DND-41 (cell line): ENCODE results near the gene ZNF254.
"Not testable (repeated sequence)": the region's sequence is repeated elsewhere in the genome, so short reads cannot be mapped to it uniquely, and the experiment has no call there.

Source experiments
- ATAC-seq: fragments of 200-7000 bp; cut with Tn5 transposase; 3 replicates; pipeline ENCODE4 v1.9.1; 2021; ENCODE audit warnings: low read depth; ENCODE audit not compliant: insufficient read depth
- DNase-seq: peaks from one replicate; pipeline ENCODE4 v3.0.0-alpha.2; 2020
- H2AFZ ChIP-seq: 2 replicates; pipeline ENCODE4 v1.6.0; 2012; ENCODE audit warnings: low read depth, low read length
- H3K27ac ChIP-seq: 2 replicates; pipeline ENCODE4 v1.5.1; 2012; ENCODE audit warnings: low read length, inconsistent platforms
- H3K27me3 ChIP-seq: fragments of 200-600 bp; sonication (generic); 2 replicates; pipeline ENCODE4 v1.6.0; 2012; ENCODE audit warnings: low read length, mild to moderate bottlenecking, inconsistent platforms; ENCODE audit not compliant: insufficient read depth, poor library complexity
- H3K36me3 ChIP-seq: 2 replicates; pipeline ENCODE4 v1.5.1; 2012; ENCODE audit warnings: low read length, inconsistent platforms; ENCODE audit not compliant: insufficient read depth
- H3K4me1 ChIP-seq: 2 replicates; pipeline ENCODE4 v1.5.1; 2012; ENCODE audit warnings: mild to moderate bottlenecking, low read length; ENCODE audit not compliant: insufficient read depth
- H3K4me2 ChIP-seq: 2 replicates; pipeline ENCODE4 v1.6.0; 2012; ENCODE audit warnings: mild to moderate bottlenecking, moderate library complexity, low read length, inconsistent platforms; ENCODE audit not compliant: insufficient read depth
- H3K4me3 ChIP-seq, 2 experiments: fragments of 200-600 bp in 1 of 2; shearing (Covaris generic) in 1 of 2; 2 replicates each; pipeline ENCODE4 v1.5.1; 2012 to 2016; ENCODE audit warnings: inconsistent platforms in 2 of 2, low read length in 2 of 2, mild to moderate bottlenecking in 2 of 2, low read depth in 1 of 2, moderate library complexity in 1 of 2
- H3K79me2 ChIP-seq: 2 replicates; pipeline ENCODE4 v1.6.0; 2012; ENCODE audit warnings: low read length, inconsistent platforms; ENCODE audit not compliant: insufficient read depth
- H3K9ac ChIP-seq: 2 replicates; pipeline ENCODE4 v1.6.0; 2012; ENCODE audit warnings: low read depth, mild to moderate bottlenecking, inconsistent platforms, low read length, moderate library complexity
- H3K9me3 ChIP-seq: 2 replicates; pipeline ENCODE4 v1.5.1; 2012; ENCODE audit warnings: low read length, moderate library complexity, mild to moderate bottlenecking, inconsistent platforms; ENCODE audit not compliant: insufficient read depth, severe bottlenecking
- H4K20me1 ChIP-seq: 2 replicates; pipeline ENCODE4 v1.6.0; 2012; ENCODE audit warnings: low read length; ENCODE audit not compliant: insufficient read depth
- CTCF ChIP-seq: IDR thresholded peaks from 2 replicates; pipeline ENCODE4 v1.5.1; 2012; ENCODE audit warnings: borderline replicate concordance, low read length, moderate library complexity, mild to moderate bottlenecking; ENCODE audit not compliant: poor library complexity, severe bottlenecking; ENCODE audit errors: extremely low read depth
- EZH2 ChIP-seq: IDR thresholded peaks from 3 replicates; pipeline ENCODE4 v1.6.1; 2012; ENCODE audit warnings: borderline replicate concordance, low read depth, mild to moderate bottlenecking, moderate library complexity, low read length, inconsistent platforms; ENCODE audit not compliant: severe bottlenecking

Gene ZNF254

DNA sequence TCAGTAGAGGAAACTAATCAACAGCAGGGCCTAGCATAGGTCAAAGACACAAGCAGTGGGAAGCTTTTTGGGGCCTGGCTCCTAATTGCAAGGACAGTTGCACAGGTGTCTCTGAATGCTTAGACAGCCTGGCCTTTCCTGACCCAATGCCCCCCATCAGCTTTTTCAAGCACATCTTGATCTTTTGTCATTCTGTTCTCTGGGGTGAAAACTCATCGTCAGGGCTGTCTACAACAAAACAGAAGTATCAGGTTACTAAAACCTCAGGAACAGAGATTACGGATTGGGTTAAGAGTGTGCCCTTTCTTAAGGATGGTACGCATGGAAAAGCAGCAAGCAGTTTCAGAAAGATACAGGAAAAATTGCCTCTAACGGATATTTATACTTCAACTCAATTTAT, 8.3 kb upstream of the ZNF254 start:
- TF ChIP-seq CTCF: no peak
- TF ChIP-seq EZH2: no peak
- Histone ChIP-seq H3K79me2 (no peaks in the 10 kb centered on the region), H4K20me1 (no peaks in the 10 kb centered on the region), H3K27ac (no peak overlapping the region), H3K36me3 (peaks cover 45% of the 10 kb centered on the region), H2AFZ (no peak overlapping the region), H3K4me3 (no peak overlapping the region), H3K9me3 (no peaks in the 10 kb centered on the region), H3K4me2 (no peak overlapping the region), H3K4me1 (no peaks in the 10 kb centered on the region), H3K9ac (no peak overlapping the region), H3K27me3 (no peaks in the 10 kb centered on the region)
- no peak for ATAC-seq
- DNase-seq: no peak

DNA sequence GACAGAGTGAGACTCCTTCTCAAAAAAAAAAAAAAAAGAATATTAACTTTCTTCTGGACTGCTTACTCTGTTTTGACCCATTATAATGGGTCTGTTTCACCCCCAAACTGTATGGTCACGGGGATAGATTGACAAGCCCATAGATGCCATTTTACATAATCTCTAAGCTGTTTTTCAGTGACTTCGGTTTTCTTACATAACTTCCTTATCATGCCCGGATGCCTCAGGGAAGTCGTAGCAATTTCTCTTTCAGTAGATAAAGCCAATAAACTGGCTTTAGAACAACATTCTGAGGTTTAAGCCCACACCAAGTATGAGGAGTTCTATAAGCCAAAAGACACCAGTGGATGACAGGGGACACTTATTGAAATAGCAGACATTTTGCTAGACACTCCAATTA, 5.9 kb upstream of the ZNF254 start:
- H2AFZ ChIP-seq: no peak overlapping the region
- no peak overlapping the region for H3K9ac ChIP-seq
- H3K9me3 ChIP-seq: no peaks in the 10 kb centered on the region
- ATAC-seq (no peak), DNase-seq (no peak)
- H3K4me1 ChIP-seq: peaks cover 3% of the 10 kb centered on the region; the same call in 1 of the 2 replicates
- no peaks in the 10 kb centered on the region for H4K20me1 ChIP-seq
- no peak overlapping the region for H3K4me2 ChIP-seq
- H3K27me3 ChIP-seq: no peaks in the 10 kb centered on the region
- H3K4me3 ChIP-seq: no peak overlapping the region
- H3K27ac ChIP-seq: no peak overlapping the region
- H3K79me2 ChIP-seq: peaks cover 5% of the 10 kb centered on the region; the same call in 1 of the 2 replicates
- H3K36me3 ChIP-seq: peaks cover 30% of the 10 kb centered on the region
- TF ChIP-seq EZH2 (no peak), CTCF (no peak)

DNA sequence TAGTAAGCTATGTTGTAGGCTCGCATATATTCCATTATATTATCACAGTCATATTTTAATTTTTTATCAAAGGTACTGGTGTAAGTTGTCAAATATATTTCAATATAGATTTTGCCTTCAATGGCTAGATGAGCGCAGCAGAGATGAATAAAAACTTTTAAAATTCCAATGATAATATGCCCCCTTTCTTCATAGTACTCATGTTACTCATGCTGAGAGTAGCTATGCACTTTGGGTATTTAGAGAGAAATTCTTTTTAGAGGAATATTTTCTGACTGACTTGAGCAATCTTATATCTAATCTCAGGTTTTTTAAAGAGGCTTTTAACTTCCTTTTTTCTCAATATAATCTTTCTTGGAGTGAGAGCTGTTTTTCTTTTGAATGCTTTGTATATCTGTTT, 11.4 kb downstream of the ZNF254 start:
- Histone ChIP-seq H3K36me3 (peaks cover 57% of the 10 kb centered on the region), H3K9me3 (no peaks in the 10 kb centered on the region), H3K4me3 (no peak overlapping the region), H2AFZ (no peak overlapping the region), H3K27ac (no peak overlapping the region), H3K4me1 (peaks cover 8% of the 10 kb centered on the region; the same call in 1 of the 2 replicates), H3K27me3 (no peaks in the 10 kb centered on the region), H3K79me2 (peaks cover 97% of the 10 kb centered on the region), H3K4me2 (no peak overlapping the region), H4K20me1 (peaks cover 14% of the 10 kb centered on the region; the same call in 1 of the 2 replicates), H3K9ac (no peak overlapping the region)
- TF ChIP-seq CTCF (no peak), EZH2 (no peak)
- no peak for ATAC-seq
- DNase-seq: no peak

GRCh38 chr19:24099829-24100228, 12.8 kb downstream of the ZNF254 start:
- Histone ChIP-seq H3K36me3 (peaks cover 59% of the 10 kb centered on the region), H3K9me3 (peaks cover 2% of the 10 kb centered on the region), H3K9ac (no peak overlapping the region), H3K4me1 (peaks cover 2% of the 10 kb centered on the region; the same call in 1 of the 2 replicates), H3K4me2 (no peak overlapping the region), H3K27ac (no peak overlapping the region), H3K4me3 (no peak overlapping the region), H3K27me3 (no peaks in the 10 kb centered on the region), H3K79me2 (peaks cover 96% of the 10 kb centered on the region), H2AFZ (no peak overlapping the region), H4K20me1 (peaks cover 11% of the 10 kb centered on the region; the same call in 1 of the 2 replicates)
- DNase-seq: no peak
- TF ChIP-seq EZH2 (no peak), CTCF (no peak)
- ATAC-seq: no peak

GRCh38 chr19:24100597-24100996, 13.6 kb downstream of the ZNF254 start:
- H3K79me2 ChIP-seq: peaks cover 95% of the 10 kb centered on the region

More at GRCh38 chr19:24100597-24100996, 13.6 kb downstream of the ZNF254 start:
- not testable (repeated sequence) for DNase-seq, H3K4me3 ChIP-seq, H3K9me3 ChIP-seq, H3K27me3 ChIP-seq, ATAC-seq, H2AFZ ChIP-seq, H4K20me1 ChIP-seq, H3K4me1 ChIP-seq, H3K4me2 ChIP-seq, H3K9ac ChIP-seq, H3K27ac ChIP-seq
- peaks cover 66% of the 10 kb centered on the region for H3K36me3 ChIP-seq
